ENCODE data around the gene FAM241B.

Gene FAM241B

DNA sequence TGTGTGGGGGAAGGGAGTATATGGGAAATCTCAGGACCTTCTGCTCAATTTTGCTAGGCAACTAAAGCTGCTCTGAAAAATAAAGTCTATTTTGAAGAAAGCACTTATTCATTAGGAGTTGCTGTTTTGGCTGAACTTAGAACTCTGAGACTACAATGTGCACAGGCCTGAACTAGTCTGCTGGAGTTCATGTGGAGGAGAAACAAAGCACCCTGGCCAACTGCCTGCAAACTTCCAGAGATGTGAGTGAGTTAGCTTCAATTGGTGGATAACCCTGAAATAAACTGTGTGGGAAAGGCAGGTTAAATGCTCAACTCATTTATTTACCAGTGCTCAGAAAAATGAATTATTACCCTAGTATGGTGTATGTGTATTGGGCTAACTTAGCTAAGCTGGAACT, 17.3 kb upstream of the FAM241B start:
- TF ChIP-seq ZFX (IDR thresholded peaks at IDR 0.05), result no peak
- TF ChIP-seq, protein P1, sequence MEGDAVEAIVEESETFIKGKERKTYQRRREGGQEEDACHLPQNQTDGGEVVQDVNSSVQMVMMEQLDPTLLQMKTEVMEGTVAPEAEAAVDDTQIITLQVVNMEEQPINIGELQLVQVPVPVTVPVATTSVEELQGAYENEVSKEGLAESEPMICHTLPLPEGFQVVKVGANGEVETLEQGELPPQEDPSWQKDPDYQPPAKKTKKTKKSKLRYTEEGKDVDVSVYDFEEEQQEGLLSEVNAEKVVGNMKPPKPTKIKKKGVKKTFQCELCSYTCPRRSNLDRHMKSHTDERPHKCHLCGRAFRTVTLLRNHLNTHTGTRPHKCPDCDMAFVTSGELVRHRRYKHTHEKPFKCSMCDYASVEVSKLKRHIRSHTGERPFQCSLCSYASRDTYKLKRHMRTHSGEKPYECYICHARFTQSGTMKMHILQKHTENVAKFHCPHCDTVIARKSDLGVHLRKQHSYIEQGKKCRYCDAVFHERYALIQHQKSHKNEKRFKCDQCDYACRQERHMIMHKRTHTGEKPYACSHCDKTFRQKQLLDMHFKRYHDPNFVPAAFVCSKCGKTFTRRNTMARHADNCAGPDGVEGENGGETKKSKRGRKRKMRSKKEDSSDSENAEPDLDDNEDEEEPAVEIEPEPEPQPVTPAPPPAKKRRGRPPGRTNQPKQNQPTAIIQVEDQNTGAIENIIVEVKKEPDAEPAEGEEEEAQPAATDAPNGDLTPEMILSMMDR (conservative IDR thresholded peaks at IDR 0.05), result no peak
- H3K27ac ChIP-seq, result no peak overlapping the region

DNA sequence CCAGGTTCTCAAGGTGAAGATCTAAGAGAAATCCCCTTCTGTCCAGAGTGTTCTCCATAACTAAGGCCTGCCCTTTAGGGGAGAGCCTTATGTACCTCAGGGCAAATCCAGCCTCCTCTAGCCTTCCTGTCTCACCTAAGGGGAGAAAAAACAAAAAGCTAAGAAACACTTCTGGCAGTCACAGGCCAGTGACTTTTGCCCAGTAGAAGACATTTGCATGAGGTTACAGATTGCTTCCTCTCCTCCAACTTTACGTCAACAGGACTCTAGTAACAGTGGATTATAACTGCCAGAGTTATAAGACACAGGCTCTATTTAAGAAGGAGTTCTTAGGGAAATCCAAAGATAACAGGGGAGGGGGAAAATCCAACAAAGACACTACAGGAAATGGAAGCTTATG, 15.9 kb upstream of the FAM241B start:
- TF ChIP-seq, protein P1 (conservative IDR thresholded peaks at IDR 0.05), result no peak
- no peak for TF ChIP-seq ZFX (IDR thresholded peaks at IDR 0.05)
- no peak overlapping the region for H3K27ac ChIP-seq

DNA sequence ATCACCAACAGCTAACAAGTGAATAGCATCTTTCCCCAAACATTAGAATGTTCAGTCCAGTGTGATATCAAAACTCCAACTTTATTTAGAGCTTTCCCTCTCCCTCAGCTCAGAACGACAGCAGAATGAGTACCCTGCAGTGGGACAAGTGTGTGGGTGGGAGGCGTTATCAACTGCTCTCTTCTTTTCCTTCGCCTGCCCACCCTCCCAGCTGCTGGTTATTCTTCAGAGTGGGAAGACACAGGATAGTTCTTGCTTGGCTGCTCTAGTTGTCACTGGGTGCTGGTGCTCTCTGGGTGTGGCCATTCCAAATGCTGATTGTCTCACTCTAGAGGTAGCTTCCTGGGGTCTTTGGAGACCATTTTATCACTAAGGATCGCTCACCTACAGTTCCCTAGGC, 13.7 kb upstream of the FAM241B start:
- TF ChIP-seq, protein P1 (conservative IDR thresholded peaks at IDR 0.05), result no peak
- no peak overlapping the region for H3K27ac ChIP-seq

DNA sequence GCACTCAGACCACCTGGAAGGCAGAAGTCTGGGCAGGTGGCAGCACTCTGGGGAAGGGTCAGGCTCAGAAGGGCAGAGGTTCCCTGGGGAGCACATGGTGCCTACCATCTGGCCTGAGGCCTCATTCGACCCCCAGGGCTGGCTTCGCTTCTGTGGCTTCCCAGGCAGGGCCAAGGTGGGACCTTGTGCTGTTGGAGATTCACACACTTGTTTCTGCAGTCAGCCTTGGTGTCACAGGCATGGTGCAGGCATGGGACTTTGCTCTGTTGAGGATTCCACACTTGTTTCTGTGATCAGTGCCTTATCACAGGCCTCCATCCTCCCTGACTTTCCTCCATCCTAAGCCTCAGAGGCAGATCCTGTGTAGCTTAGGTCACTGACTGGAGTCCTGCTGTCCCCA, 11.3 kb upstream of the FAM241B start:
- no peak for TF ChIP-seq ZFX (IDR thresholded peaks at IDR 0.05)
- no peak overlapping the region for H3K27ac ChIP-seq

DNA sequence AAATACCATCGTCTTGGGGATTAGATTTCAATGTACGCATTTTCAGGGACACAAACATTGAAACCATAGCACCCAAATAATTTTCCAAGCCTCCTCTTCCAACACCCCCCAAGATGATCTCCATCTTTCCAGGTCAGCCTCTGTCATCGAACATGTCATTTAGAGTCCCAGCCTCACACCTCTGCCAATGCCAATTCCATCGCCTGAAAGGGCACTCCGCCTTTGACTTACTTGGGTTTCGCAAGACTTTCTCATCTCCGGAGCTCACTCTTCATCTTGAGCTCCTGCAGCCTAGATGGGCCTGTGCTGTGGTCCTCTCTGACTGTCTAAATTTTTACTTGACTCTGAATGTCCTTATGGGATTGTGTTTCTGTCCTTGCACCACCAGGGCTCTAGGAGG, 10.4 kb upstream of the FAM241B start:
- TF ChIP-seq, protein P1 (conservative IDR thresholded peaks at IDR 0.05), result no peak
- TF ChIP-seq ZFX (IDR thresholded peaks at IDR 0.05), result no peak
- no peak overlapping the region for H3K27ac ChIP-seq

DNA sequence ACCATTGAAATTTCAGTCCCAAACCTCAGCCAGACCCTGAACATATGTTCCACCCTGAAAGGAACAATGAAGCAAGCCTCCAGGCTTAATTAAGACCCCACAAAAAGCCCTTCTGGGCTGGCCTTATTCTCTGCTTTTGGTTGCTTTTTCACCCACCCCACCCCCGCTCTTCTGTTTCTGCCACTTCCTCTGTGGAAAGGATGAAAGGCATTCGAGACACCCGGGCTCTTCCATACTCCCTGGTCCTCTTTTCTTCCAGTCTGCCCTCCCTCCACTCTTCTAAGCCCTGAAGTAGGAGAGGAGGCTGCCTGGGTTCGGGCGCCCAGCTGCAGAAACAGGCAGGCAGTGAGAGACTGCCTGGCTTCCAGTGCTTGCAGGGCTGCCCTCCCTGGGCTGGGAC, 9.4 kb upstream of the FAM241B start:
- TF ChIP-seq, protein P1 (conservative IDR thresholded peaks at IDR 0.05), result no peak
- TF ChIP-seq ZFX (IDR thresholded peaks at IDR 0.05), result no peak
- no peak overlapping the region for H3K27ac ChIP-seq

DNA sequence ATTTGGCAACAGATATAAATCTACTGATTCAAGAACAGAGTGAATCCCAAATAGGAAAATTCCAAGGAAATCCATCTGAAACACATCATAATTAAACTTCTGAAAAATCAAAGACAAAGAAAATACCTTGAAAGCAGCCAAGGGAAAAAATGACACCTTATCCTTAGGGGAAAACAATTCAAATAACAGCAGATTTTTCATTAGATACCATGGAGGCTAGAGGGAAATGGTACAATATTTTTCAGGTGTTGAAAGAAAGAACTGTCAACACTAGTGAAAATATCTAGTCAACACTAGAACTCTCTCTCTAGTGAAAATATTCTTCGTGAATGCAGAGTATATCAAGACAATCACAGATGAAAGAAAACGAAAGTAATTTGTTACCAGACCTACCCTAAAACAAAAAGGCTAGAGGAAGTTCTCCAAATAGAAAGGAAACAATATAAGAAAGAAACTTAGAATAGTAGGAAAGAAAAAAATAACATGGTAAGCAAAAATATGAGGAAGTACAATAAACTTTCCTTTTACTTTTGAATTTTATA, 5.7 kb upstream of the FAM241B start:
- H3K27ac ChIP-seq, result no peak overlapping the region
- TF ChIP-seq, protein P1 (conservative IDR thresholded peaks at IDR 0.05), result no peak
- TF ChIP-seq ZFX (IDR thresholded peaks at IDR 0.05), result no peak

DNA sequence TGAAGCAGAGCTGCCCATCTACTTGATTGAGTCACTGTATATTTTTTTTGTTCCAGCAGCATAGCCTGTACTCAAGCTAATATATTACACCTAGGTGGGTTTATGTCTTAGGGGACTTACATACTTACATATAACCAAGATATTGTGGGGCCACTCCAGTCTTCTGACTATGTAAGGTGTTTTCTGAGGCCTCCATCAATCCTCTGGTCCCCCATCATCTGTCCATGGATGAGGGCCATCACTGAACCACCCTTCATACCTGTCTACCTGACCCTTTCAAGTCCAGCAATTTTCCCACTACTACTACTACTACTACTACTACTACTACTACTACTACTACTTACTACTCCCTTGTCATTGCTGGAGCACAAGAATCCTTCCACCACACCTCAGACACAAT, 3.2 kb upstream of the FAM241B start:
- TF ChIP-seq ZFX (IDR thresholded peaks at IDR 0.05), result no peak
- TF ChIP-seq, protein P1 (conservative IDR thresholded peaks at IDR 0.05), result no peak
- no peak overlapping the region for H3K27ac ChIP-seq
